GM21381 (cell line): ENCODE data around the gene PTPRQ.
"Not testable (repeated sequence)": the region's sequence is repeated elsewhere in the genome, so short reads cannot be mapped to it uniquely, and the experiment has no call there.

Experiments
- ATAC-seq: cut with Tn5 transposase; IDR thresholded peaks from one replicate; pipeline ENCODE4 v1.9.1; 2021; ENCODE audit warnings: mild to moderate bottlenecking, moderate library complexity; ENCODE audit not compliant: unreplicated experiment

PTPRQ gene

GRCh38 chr12:80634903-80635302 is 190.9 kb downstream of the PTPRQ start:
- ATAC-seq, result no peak

- no peak for ATAC-seq
Measured at GRCh38 chr12:80636832-80637231, 192.8 kb downstream of the PTPRQ start.

GRCh38 chr12:80641936-80642335 is 197.9 kb downstream of the PTPRQ start:
- ATAC-seq, result no peak

GRCh38 chr12:80643961-80644360 is 199.9 kb downstream of the PTPRQ start:
- ATAC-seq, result no peak

- no peak for ATAC-seq
Measured at GRCh38 chr12:80648881-80649280, 204.8 kb downstream of the PTPRQ start.

DNA sequence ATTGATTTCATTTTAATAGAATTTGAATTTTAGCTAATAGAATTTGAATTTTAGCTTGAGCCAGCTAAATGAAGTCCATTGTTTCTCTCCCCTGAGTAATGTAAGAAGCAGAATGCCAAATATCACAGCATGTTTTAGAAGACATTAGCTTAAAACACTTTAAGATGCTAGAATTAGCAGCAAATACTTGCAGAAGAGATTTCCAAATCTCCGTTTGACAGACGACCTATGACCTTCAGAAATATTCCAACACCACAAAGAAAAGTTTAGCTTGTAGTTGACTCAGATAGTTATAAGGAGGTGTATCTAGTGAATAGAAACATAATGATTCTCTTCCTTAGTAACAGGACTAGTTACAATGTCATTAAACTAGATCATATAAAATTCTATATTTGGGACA is 211.7 kb downstream of the PTPRQ start:
- ATAC-seq, result no peak

GRCh38 chr12:80659512-80660063 is 215.6 kb downstream of the PTPRQ start:
- ATAC-seq, result no peak

- no peak for ATAC-seq
Measured at GRCh38 chr12:80662586-80662985, 218.6 kb downstream of the PTPRQ start.

DNA sequence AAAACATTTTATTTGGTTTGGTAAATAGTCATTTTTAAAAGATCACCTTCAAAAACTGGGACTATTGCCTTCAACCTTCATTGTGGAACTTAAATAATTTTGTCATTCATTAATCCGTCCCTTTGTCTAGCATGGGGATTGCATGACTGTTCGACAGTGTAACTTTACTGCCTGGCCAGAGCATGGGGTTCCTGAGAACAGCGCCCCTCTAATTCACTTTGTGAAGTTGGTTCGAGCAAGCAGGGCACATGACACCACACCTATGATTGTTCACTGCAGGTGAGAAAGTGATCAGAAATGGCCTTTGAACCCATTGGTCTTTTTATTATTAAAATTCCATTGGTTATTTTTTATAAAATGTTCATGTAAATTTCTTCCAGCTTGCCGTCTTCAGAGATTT is 226.2 kb downstream of the PTPRQ start:
- ATAC-seq, result no peak

GRCh38 chr12:80676042-80676636 is 232.1 kb downstream of the PTPRQ start:
- ATAC-seq, result not testable (repeated sequence)

DNA sequence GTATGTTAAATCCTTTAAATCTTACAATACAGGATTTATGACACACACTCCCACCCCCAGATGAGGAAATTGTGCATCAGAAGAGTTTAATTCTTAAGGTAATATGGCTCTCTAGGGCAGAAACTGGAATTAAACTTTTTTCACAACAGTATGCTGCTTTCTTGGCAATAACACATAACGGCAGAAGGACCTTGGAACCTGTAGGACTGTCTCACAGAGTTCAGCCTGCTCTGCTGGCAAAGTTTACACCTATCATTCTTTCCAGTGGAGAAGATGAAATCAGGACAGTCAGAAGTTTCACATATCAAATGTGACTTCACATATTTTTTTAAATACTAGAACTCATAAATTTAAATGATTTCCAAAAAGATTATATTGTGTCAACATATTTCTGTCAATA is 232.8 kb downstream of the PTPRQ start:
- ATAC-seq, result no peak

DNA sequence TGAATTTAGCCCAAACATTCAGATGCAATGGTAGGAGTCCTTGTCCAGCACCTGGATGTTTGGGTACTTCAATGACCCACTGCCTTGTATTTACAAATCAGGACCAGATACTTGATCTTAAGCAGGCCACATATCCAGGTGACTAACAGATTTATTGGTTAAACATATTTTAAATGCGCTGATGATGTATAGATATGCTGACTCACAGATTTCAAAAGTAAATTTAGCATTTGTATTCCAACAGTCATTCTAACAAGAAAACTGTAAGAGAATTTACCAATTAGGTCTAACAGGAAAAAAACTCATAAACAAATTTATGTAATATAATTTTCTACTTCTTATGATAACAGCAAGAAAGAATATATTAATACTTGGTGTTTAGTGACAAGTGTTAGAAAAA is 234.0 kb downstream of the PTPRQ start:
- no peak for ATAC-seq

GRCh38 chr12:80679346-80680131 is 235.5 kb downstream of the PTPRQ start:
- no peak for ATAC-seq

GRCh38 chr12:80681287-80681686 is 237.3 kb downstream of the PTPRQ start:
- peak; percentile 79 for ATAC-seq

GRCh38 chr12:80681786-80682185 is 237.8 kb downstream of the PTPRQ start:
- no peak for ATAC-seq

DNA sequence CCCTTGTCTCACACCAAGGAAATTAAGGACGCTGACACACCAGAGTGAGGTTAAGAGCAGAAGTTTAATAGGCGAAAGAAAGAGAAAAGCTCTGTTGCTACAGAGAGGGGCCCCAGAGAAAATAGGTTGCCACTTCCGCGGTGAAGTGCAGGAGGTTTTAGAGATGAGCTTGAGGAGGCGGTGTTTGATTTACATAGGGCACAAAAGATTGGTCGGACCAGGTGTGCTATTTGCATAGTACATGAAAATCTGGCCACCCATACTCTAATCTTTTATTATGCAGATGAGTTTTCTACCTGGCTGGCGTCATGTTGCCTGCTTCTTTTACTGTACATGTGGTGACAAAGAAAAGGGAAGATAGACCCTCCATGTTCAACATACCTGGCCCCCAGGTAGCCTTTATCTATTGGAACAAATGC is 240.1 kb downstream of the PTPRQ start:
- no peak for ATAC-seq

- no peak for ATAC-seq
Measured at GRCh38 chr12:80690090-80690489, 246.1 kb downstream of the PTPRQ start.

DNA sequence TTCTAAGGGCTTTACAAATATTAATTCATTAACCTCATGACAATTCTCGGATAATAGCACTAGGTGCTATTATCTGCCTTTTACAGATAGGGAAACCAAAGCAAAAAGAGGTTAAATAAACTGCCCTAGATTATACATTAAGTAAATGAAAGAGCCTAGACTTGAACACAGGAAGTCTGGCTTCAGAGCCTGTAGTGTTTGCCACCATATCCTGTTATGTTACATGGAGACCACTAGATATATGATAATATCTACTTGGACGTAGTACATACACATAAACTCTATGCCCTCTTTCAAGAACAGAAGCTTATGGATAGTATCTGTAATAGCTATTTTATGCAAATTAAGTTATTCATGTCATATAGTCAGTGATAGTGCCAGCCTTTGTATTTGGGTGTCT is 246.5 kb downstream of the PTPRQ start:
- no peak for ATAC-seq

DNA sequence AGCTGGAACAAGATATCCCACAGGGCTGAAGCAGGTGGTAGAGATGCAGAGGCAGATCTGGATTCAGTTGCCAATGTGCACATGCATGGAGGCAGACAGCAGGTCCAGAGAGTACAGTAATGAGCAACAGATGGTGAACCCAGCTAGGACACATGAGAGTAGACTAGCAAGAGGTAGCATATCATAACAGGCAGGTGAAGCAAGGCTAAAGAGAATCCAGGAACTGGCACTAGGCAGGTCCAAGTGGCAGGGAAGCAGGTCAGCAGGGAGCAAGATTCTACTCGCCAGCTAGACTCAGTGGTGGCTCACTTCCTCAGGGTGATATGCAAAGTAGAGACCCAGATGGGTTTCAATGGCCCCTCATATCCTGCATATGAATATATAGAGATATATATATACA is 248.1 kb downstream of the PTPRQ start:
- no peak for ATAC-seq

DNA sequence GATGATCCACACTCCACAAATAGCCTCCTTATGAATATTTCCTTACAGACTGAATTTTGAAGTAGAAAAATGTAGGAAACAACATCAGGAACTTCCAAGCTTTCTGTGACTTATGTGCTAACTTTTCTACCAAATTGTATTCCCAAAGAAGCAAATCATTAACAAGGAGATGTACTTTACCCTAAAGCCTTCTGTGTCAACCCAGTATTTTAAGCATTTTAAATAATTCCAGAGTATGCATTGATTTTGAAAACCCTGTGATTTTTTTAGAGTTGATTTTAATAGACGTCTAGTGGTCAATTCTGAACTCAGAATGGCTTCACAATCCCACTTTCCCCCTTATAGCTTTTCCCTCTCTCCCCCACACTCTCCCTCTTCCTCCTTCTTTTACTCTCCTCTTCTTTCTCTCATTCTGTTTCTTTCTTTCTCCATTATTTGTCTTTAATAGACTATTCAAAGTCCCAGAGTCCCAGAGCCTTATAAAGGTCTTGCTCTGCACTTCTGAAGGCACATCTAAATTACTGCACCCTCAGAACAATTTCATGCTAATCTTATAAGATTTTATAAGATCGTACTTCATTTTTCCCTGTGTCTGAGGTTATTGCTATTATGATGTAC is 253.3 kb downstream of the PTPRQ start:
- no peak for ATAC-seq

DNA sequence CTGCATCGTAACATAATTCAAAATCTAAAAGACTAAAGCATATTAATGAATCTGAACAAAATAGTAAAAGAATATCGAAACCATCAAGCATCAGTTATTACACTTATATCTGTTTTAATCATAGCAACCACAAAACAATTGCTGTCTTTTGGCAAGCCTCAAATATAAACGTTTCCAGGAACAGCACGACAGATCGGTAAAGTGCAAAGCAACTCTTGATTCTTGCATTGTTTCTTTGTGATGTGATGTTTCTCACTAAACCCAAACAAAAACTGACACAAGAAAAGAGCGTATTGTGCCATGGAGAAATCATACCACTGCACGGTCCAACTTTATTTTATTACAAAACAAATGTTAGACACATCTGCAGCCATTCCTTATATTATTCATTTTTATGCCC is 254.2 kb downstream of the PTPRQ start:
- no peak for ATAC-seq
